Common myeloid progenitor, CD34-positive (primary cell): ENCODE measurements around the gene ISG15.
A peak's percentile ranks its signal among the peaks of the same experiment; 100 is the strongest.

Experiments
- CTCF ChIA-PET: fragments of 350-600 bp; sonication (Branson Sonifier 250); formaldehyde crosslinking; loops from one replicate; lab custom pipeline; 2021; ENCODE audit warnings: antibody characterized with exemption; lab: Charles Lee
- POLR2A ChIA-PET: fragments of 350-600 bp; sonication (Branson Sonifier 250); formaldehyde crosslinking; loops from one replicate; lab custom pipeline; 2021; ENCODE audit warnings: antibody characterized with exemption; lab: Charles Lee
- DNase-seq, 3 donors: peaks; one replicate each; pipeline versions ENCODE4 v3.0.0 to v3.0.0-alpha.2; 2013
- H3K27ac ChIP-seq, 2 experiments: 1 replicate in 1 of 2; 2 replicates in 1 of 2; pipeline ENCODE4 v1.7.0; 2013; ENCODE audit warnings: inconsistent platforms in 2 of 2, low read length in 2 of 2, mild to moderate bottlenecking in 2 of 2, low read depth in 1 of 2, moderate library complexity in 1 of 2; ENCODE audit not compliant: severe bottlenecking in 2 of 2, insufficient read depth in 1 of 2, poor library complexity in 1 of 2
- H3K27me3 ChIP-seq, 5 experiments: replicated peaks in 2 of 5; 1 replicate in 3 of 5; 2 replicates in 2 of 5; pipeline versions ENCODE4 v1.6.1 to v1.7.0; 2013; ENCODE audit warnings: low read length in 4 of 5, mild to moderate bottlenecking in 2 of 5, moderate library complexity in 2 of 5, inconsistent platforms in 1 of 5; ENCODE audit not compliant: insufficient read depth in 5 of 5, control insufficient read depth in 4 of 5
- H3K36me3 ChIP-seq, 4 experiments: 1 replicate in 2 of 4; 2 replicates in 2 of 4; pipeline versions ENCODE4 v1.6.1 to v1.7.0; 2013; ENCODE audit warnings: low read length in 3 of 4, control low read depth in 1 of 4, mild to moderate bottlenecking in 1 of 4; ENCODE audit not compliant: control insufficient read depth in 4 of 4, insufficient read depth in 4 of 4
- H3K4me1 ChIP-seq, 4 experiments: 1 replicate in 3 of 4; 2 replicates in 1 of 4; pipeline versions ENCODE4 v1.6.1 to v1.7.1; 2013; ENCODE audit warnings: low read length in 3 of 4, mild to moderate bottlenecking in 3 of 4, control low read depth in 1 of 4, inconsistent platforms in 1 of 4, moderate library complexity in 1 of 4; ENCODE audit not compliant: control insufficient read depth in 4 of 4, insufficient read depth in 4 of 4; ENCODE audit errors: control extremely low read depth in 1 of 4
- H3K4me3 ChIP-seq, 7 experiments: 1 replicate in 4 of 7; 2 replicates in 3 of 7; pipeline versions ENCODE4 v1.5.1 to v1.7.0; 2013; ENCODE audit warnings: mild to moderate bottlenecking in 7 of 7, low read length in 6 of 7, moderate library complexity in 6 of 7, inconsistent platforms in 2 of 7, low read depth in 2 of 7, control low read depth in 1 of 7; ENCODE audit not compliant: insufficient read depth in 4 of 7, control insufficient read depth in 1 of 7; ENCODE audit errors: extremely low read depth in 1 of 7
- H3K9me3 ChIP-seq, 5 experiments: 1 replicate in 4 of 5; 2 replicates in 1 of 5; pipeline versions ENCODE4 v1.6.1 to v1.7.1; 2013; ENCODE audit warnings: low read length in 4 of 5, mild to moderate bottlenecking in 2 of 5, inconsistent platforms in 1 of 5, low read depth in 1 of 5, moderate library complexity in 1 of 5; ENCODE audit not compliant: control insufficient read depth in 4 of 5, insufficient read depth in 2 of 5; ENCODE audit errors: control extremely low read depth in 1 of 5
- WGBS: methylation state at CpG from one replicate; pipeline ENCODE4 v1.1.5; 2013; ENCODE audit not compliant: insufficient coverage; 5-methylcytosine and 5-hydroxymethylcytosine counted together

The ISG15 gene

DNA sequence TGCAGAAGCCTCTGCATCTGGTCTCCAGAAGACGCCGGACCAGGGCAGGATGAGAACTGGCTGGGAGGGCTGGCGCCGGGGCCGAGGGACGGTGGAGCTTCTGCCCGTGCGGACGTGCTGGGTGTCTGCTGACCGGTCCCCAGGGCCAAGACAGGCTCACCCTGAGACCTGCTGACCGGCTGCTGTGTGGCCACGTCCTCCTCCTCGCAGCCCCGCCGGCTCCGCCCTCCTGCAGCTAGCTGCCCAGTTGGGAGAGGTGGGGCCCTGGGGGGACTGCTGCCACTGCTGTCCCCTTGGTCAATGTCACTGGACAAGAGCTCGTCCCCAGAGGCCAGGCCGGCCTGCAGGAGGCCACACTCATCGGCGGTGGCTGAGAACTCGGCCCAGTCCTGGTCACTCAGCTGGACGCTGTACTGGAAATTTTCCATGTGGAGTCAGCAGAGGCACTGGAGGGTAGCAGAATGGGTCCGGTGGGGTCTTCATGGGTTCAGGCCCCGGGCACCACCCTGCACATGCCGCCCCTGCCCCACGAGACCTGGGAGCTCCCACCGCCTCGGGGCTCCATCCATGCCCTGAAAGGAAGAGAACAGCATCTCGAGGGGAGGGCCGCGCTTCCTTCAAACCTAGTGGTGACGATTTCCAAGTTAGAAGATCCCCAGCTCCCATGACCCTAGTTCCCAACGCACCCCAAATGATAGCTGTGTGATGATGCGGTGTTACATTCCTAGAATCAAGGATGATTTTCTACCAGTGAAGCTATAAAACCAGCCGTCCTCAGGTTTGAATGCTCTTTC, 32.5 kb upstream of the ISG15 start:
- 86% methylated on average over 32 of the region's 35 CpGs for whole genome bisulfite sequencing
- H3K27me3 ChIP-seq = peaks cover 0 to 40% (median 9%) of the 10 kb centered on the region in 5 experiments

DNA sequence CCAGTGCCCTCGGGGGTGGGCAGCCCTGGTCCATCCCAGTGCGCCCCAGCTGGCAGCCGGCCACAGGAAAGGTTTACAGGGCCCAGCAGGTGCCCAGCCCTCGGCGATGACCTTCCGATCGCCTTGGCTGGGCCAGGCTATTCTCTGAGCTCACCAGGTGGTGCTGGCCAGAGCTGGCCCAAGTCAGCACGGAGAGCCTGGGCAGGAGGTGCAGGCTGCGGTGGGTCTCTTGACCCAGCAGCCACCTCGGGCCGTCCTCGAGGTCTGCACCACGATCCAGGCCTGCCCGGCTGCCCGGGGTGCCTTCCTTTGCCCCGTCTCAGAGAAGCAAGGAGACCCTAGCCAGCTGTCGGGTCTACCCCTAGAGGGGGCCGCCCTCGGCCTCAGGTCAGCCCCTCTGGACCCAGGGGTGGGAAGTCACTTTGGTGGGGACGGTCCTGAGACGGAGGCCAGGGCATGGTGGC, 31.8 kb upstream of the ISG15 start:
- Histone ChIP-seq H3K27me3 (peaks cover 0 to 43% (median 10%) of the 10 kb centered on the region in 5 experiments), H3K36me3 (no peaks in the 10 kb centered on the region), H3K9me3 (no peaks in the 10 kb centered on the region), H3K4me1 (peaks cover 0 to 1% (median 0%) of the 10 kb centered on the region in 4 experiments), H3K27ac (no peak overlapping the region), H3K4me3 (no peak overlapping the region)
- WGBS = 92% methylated on average over 18 of the region's 21 CpGs
- no peak for DNase-seq
- ChIA-PET POLR2A (interaction anchor here (0.9 kb wide), 1 partner anchor 14 kb away, joined by 3 read pairs; no protein-coding TSS in a partner anchor), CTCF (interaction anchor here (1.2 to 6.5 kb wide), 7 partner anchors 11 to 81 kb away, joined by 3 to 58 read pairs (median 6); partner anchors contain the start of genes AGRN and ISG15)

More for the DNA sequence above, 32.5 kb upstream of the ISG15 start:
- Histone ChIP-seq H3K9me3 (no peaks in the 10 kb centered on the region), H3K27ac (no peak overlapping the region), H3K4me1 (peaks cover 0 to 8% (median 6%) of the 10 kb centered on the region in 4 experiments), H3K36me3 (no peaks in the 10 kb centered on the region), H3K4me3 (no peak overlapping the region)
- no peak for DNase-seq
- POLR2A ChIA-PET = interaction anchor here (0.9 kb wide), 1 partner anchor 14 kb away, joined by 3 read pairs; no protein-coding TSS in a partner anchor
- CTCF ChIA-PET = interaction anchor here (0.9 to 6.5 kb wide), 8 partner anchors 12 to 82 kb away, joined by 3 to 58 read pairs (median 5); partner anchors contain the start of gene ISG15

DNA sequence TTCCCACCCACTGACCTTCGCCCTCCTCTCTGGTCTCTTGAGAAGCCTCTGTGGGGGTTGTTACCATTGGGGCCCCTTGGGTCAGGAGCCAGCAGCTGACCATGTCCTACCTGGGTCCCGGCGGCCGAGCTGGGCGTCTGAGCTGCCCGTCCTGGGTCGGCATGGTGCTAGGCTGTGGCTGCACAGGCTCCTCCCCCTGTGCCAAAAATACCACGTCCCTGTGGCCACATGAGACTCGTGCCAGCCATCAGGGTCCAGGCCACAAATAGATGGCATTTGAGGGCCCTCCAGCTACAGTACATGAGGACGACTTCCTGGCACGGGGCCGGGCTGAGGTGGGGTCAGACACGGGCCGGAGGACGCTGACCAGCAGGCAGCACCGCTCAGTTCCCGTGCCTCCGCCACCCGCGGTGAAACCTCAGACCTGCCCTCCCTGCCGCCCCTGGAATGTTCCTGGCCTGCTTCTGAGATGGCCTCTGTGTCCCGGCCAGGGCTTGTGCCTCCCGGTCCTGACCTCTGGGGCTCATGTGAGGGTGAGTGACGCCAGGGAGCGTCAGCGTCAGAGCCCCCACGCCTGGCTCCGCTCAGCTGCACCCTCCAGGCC, 31.2 kb upstream of the ISG15 start, which contains the start of gene PERM1:
PERM1 (minus strand) TSS at position 139 of the 604 bp plus-strand sequence. CDS start 1,064 bp downstream, outside the sequence.
- ChIA-PET POLR2A (interaction anchor here (0.9 kb wide), 1 partner anchor 13 kb away, joined by 3 read pairs; no protein-coding TSS in a partner anchor), CTCF (interaction anchor here (1.2 to 6.5 kb wide), 11 partner anchors 11 to 268 kb away, joined by 3 to 58 read pairs (median 5); partner anchors contain the start of genes AGRN, ISG15 and PLEKHN1)
- H3K4me3 ChIP-seq = no peak within 1 kb of the TSS
- H3K27ac ChIP-seq = no peak within 1 kb of the TSS
- peaks cover 0 to 1% (median 0%) of the 10 kb centered on the region in 4 experiments for H3K4me1 ChIP-seq
- H3K36me3 ChIP-seq = no peaks in the 10 kb centered on the region
- 67% methylated on average over 28 of the region's 28 CpGs for WGBS
- H3K9me3 ChIP-seq = no peaks in the 10 kb centered on the region
- DNase-seq = no peak
- peaks cover 0 to 47% (median 10%) of the 10 kb centered on the region in 5 experiments for H3K27me3 ChIP-seq

DNA sequence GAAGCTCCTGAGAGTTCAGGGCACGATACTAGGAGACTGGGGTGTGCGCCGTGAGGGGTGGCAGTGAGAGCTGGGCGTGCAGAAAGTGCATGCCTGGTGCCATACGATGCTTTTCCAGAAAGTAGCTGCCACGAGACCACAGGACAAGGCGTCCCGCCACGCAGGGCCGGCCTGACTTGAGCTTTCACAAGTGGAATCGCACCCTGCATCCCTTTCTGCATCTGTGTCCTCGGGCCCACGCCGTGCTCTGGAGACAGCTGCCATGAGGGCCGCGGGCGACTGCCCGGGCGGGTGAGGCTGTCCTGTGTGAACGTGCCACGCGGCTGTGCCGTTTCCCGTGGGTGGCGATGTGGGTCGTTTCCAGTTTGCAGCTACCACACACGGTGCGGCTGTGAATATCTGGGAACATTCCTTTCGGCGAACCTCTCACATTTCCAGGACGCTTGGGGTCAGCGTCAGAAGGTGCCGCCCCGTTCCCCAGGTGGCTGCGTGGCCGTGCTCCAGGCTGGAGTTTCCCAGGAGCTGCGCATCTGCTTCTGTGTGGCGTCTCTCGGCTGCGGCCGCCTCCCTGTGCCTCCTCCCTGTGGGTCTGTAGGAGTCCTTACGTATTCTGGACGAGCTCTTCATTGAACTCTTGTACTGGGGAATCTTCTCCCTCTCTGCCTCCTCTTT, 30.4 kb upstream of the ISG15 start:
- Histone ChIP-seq H3K36me3 (no peaks in the 10 kb centered on the region), H3K4me1 (peaks cover 0 to 1% (median 0%) of the 10 kb centered on the region in 4 experiments), H3K4me3 (no peak overlapping the region), H3K27ac (no peak overlapping the region), H3K9me3 (no peaks in the 10 kb centered on the region), H3K27me3 (peaks cover 0 to 47% (median 10%) of the 10 kb centered on the region in 5 experiments)
- POLR2A ChIA-PET = interaction anchor here (1.4 kb wide), 1 partner anchor 15 kb away, joined by 3 read pairs; no protein-coding TSS in a partner anchor
- CTCF ChIA-PET = interaction anchor here (1.2 to 6.5 kb wide), 11 partner anchors 10 to 267 kb away, joined by 4 to 58 read pairs (median 5); partner anchors contain the start of genes AGRN and PLEKHN1
- 87% methylated on average over 43 of the region's 43 CpGs for WGBS
- DNase-seq = no peak

DNA sequence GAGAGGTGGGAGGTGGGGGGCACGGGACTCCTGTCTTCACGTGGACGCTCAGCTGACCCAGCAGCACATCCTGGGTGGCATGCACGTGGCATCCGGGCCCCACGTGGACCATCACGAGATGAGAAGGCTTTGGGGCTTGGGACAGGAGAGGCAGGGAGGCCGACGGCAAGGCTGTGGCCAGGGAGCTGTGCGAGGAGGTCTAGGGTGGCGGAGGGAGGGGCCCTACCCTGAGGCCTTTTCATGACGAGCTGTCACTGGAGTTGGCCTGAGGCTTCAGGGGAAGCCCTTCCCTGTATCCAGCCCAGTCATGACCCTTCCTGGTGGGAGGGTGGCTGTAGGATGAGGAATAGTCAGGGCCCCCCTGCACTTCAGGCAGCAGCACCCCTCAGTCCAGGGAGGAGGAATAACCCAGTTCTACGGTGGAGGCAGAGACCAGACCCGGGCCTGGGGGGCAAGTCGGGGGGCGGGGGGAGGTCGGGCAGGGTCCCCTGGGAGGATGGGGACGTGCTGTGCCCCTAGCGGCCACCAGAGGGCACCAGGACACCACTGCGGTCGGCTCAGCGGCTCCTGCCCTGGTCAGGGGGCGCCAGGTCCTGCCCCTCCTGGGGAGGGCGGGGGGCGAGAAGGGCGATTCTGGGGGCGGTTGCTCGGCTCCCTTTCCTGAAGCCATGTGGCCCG, 29.4 kb upstream of the ISG15 start:
- DNase-seq = peak in 2 of 3 donors; percentile 40 to 50
- peaks cover 0 to 52% (median 13%) of the 10 kb centered on the region in 5 experiments for H3K27me3 ChIP-seq
- ChIA-PET CTCF (interaction anchor here (0.7 to 6.5 kb wide), 18 partner anchors 9 to 308 kb away, joined by 3 to 58 read pairs (median 5); partner anchors contain the start of genes AGRN and PLEKHN1), POLR2A (interaction anchor here (1.4 kb wide), 1 partner anchor 14 kb away, joined by 3 read pairs; no protein-coding TSS in a partner anchor)
- H3K4me3 ChIP-seq = no peak overlapping the region
- 39% methylated on average over 15 of the region's 29 CpGs for WGBS
- H3K4me1 ChIP-seq = peaks cover 0 to 1% (median 0%) of the 10 kb centered on the region in 4 experiments
- no peaks in the 10 kb centered on the region for H3K9me3 ChIP-seq
- no peaks in the 10 kb centered on the region for H3K36me3 ChIP-seq
- H3K27ac ChIP-seq = no peak overlapping the region

DNA sequence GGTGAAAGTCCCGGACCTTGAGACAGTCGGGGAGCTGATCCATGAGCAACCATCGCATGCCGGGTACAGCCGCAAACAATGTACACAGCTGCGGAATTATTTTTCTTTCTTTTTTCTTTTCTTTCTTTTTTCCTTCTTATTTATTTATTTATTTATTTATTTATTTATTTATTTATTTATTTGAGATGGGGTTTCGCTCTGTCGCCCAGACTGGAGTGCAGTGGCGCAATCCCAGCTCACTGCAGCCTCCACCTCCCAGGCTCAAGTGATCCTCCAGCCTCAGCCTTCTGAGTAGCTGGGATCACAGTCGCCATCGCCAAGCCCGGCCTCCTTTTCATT, 28.9 kb upstream of the ISG15 start:
- H3K4me3 ChIP-seq = no peak overlapping the region
- WGBS = 58% methylated on average over 5 of the region's 12 CpGs
- no peaks in the 10 kb centered on the region for H3K36me3 ChIP-seq
- POLR2A ChIA-PET = no interaction called here
- CTCF ChIA-PET = interaction anchor here (0.7 to 6.5 kb wide), 14 partner anchors 8 to 307 kb away, joined by 3 to 58 read pairs (median 4); partner anchors contain the start of genes AGRN and PLEKHN1
- peaks cover 0 to 1% (median 0%) of the 10 kb centered on the region in 4 experiments for H3K4me1 ChIP-seq
- H3K27me3 ChIP-seq = peaks cover 0 to 56% (median 13%) of the 10 kb centered on the region in 5 experiments
- DNase-seq = no peak
- H3K9me3 ChIP-seq = no peaks in the 10 kb centered on the region
- H3K27ac ChIP-seq = no peak overlapping the region
